Stimulated activated CD8-positive, alpha-beta memory T cell treated with anti-CD3 and anti-CD28 coated beads, Interleukin-7, amount 100 ng/mL, for 4 hours (primary cell): ENCODE data around the gene ZC3H12C.

Experiments
- DNase-seq, 2 donors: peaks; one replicate each; pipeline ENCODE4 v3.0.0-alpha.2; 2020; ENCODE audit warnings: low read depth in 2 of 2

Gene ZC3H12C

GRCh38 chr11:110097459-110098012 is 4.3 kb downstream of the ZC3H12C start:
- no peak for DNase-seq

- no peak for DNase-seq
Observed at GRCh38 chr11:110098645-110099044, 5.5 kb downstream of the ZC3H12C start.

GRCh38 chr11:110100476-110101240 is 7.5 kb downstream of the ZC3H12C start:
- no peak for DNase-seq

GRCh38 chr11:110106713-110107274 is 13.6 kb downstream of the ZC3H12C start:
- no peak for DNase-seq

- no peak for DNase-seq
Observed at GRCh38 chr11:110110854-110111253, 17.7 kb downstream of the ZC3H12C start.

- DNase-seq, result no peak
Observed at GRCh38 chr11:110112457-110112856, 19.3 kb downstream of the ZC3H12C start.

- no peak for DNase-seq
Observed at GRCh38 chr11:110113505-110113904, 20.3 kb downstream of the ZC3H12C start.

GRCh38 chr11:110113973-110114372 is 20.8 kb downstream of the ZC3H12C start:
- no peak for DNase-seq

- DNase-seq, result no peak
Observed at GRCh38 chr11:110119317-110119716, 26.1 kb downstream of the ZC3H12C start.

GRCh38 chr11:110121204-110121603 is 28.0 kb downstream of the ZC3H12C start:
- no peak for DNase-seq

- no peak for DNase-seq
Observed at GRCh38 chr11:110123003-110123402, 29.8 kb downstream of the ZC3H12C start.

GRCh38 chr11:110124605-110125004 is 31.4 kb downstream of the ZC3H12C start:
- DNase-seq, result no peak

- no peak for DNase-seq
Observed at GRCh38 chr11:110125632-110126031, 32.4 kb downstream of the ZC3H12C start.

GRCh38 chr11:110126936-110127335 is 33.7 kb downstream of the ZC3H12C start:
- no peak for DNase-seq

GRCh38 chr11:110128161-110128560 is 35.0 kb downstream of the ZC3H12C start:
- DNase-seq, result no peak

- DNase-seq, result no peak
Observed at GRCh38 chr11:110130642-110131238, 37.5 kb downstream of the ZC3H12C start.

GRCh38 chr11:110131386-110132123 is 38.4 kb downstream of the ZC3H12C start:
- DNase-seq, result no peak

- no peak for DNase-seq
Observed at GRCh38 chr11:110133160-110133559, 40.0 kb downstream of the ZC3H12C start.

GRCh38 chr11:110134110-110134509 is 40.9 kb downstream of the ZC3H12C start:
- no peak for DNase-seq

GRCh38 chr11:110141812-110142211 is 48.6 kb downstream of the ZC3H12C start:
- no peak for DNase-seq

GRCh38 chr11:110147962-110148709 is 54.9 kb downstream of the ZC3H12C start:
- no peak for DNase-seq
